Psoas muscle (tissue), 8 donors: ENCODE results near the gene ANKZF1. TPM values are rescaled to one million over a fixed set of nuclear protein-coding genes. Genes with fewer than 3 reads are reported as not detected.

Source experiments
- ATAC-seq, 4 donors: fragments of 200-7000 bp; cut with Tn5 transposase; one replicate each; pipeline ENCODE4 v1.9.1; 2020; ENCODE audit warnings: moderate library complexity in 3 of 4, mild to moderate bottlenecking in 2 of 4
- DNase-seq, 2 donors: peaks; one replicate each; pipeline ENCODE4 v3.0.0-alpha.2; 2020
- H3K27ac ChIP-seq: fragments of 200-600 bp; one replicate; pipeline ENCODE4 v1.8.0; 2022
- H3K27me3 ChIP-seq, 3 donors: fragments of 200-600 bp in 1 of 3; one replicate each; pipeline versions ENCODE4 v1.6.1 to v1.8.0; 2013 to 2022; ENCODE audit warnings: low read length in 2 of 3, mild to moderate bottlenecking in 2 of 3, moderate library complexity in 1 of 3; ENCODE audit not compliant: insufficient read depth in 3 of 3
- H3K36me3 ChIP-seq, 2 donors: fragments of 200-600 bp in 1 of 2; one replicate each; pipeline versions ENCODE4 v1.6.1 to v1.8.0; 2013 to 2022; ENCODE audit warnings: low read depth in 1 of 2, mild to moderate bottlenecking in 1 of 2, moderate library complexity in 1 of 2; ENCODE audit not compliant: insufficient read depth in 1 of 2
- H3K4me1 ChIP-seq: fragments of 200-600 bp; one replicate; pipeline ENCODE4 v1.8.0; 2022
- H3K4me3 ChIP-seq: fragments of 200-600 bp; one replicate; pipeline ENCODE4 v1.8.0; 2022; ENCODE audit warnings: mild to moderate bottlenecking
- H3K9me3 ChIP-seq: fragments of 200-600 bp; one replicate; pipeline ENCODE4 v1.8.0; 2022
- WGBS, 3 donors: extraction: QIAGEN DNeasy Blood & Tissue Kit; methylation state at CpG; one replicate each; pipeline versions ENCODE4 v1.1.6 to v1.1.7; 2013; 5-methylcytosine and 5-hydroxymethylcytosine counted together
- intact Hi-C, 2 donors: fragments of 100-400 bp; cut with DNase I; formaldehyde crosslinking; loops; one replicate each; pipeline versions ENCODE4 v1.11.0 to v1.14.2; 2022
- polyA plus RNA-seq, 3 donors: library from polyadenylated mRNA; stranded (reverse); fragments of 200-250 nt; gene quantifications; one replicate each; pipeline ENCODE4 v1.2.3, GENCODE V29; 2013
- total RNA-seq, 4 donors: library from RNA; stranded (reverse); fragmentation: NEBNext Ultra II Directional in 2 of 4; extraction: Animal tissue kit (Norgen Biotek cat#: 25700) in 2 of 4; gene quantifications; one replicate each; pipeline versions ENCODE4 v1.2.1 to v1.2.4, GENCODE V29; 2021 to 2023
- TF ChIP-seq, protein P1 (sequence below): fragments of 200-600 bp; IDR thresholded peaks from one replicate; pipeline ENCODE4 v1.8.0; 2022; ENCODE audit warnings: antibody characterized with exemption
- donor health status: healthy with polysubstance abuse.
- donor health status: DM: no; HTN: no; CAD: no; lungs with moderate emphysema.
- donor health status: Bipolar disorder and iron deficiency.
- donor health status: healthy.
- donor health status: DM: yes; HTN: yes; CAD: no.
- donor health status: DM: no; HTN: no; CAD: no.
- donor health status: DM: no; HTN: no; CAD: no.
- donor health status: DM: yes; HTN: yes; CAD: no.

ANKZF1 gene
- total and polyA plus RNA-seq, 7 donors: 8.7 to 29.4 (median 14.9) TPM

DNA sequence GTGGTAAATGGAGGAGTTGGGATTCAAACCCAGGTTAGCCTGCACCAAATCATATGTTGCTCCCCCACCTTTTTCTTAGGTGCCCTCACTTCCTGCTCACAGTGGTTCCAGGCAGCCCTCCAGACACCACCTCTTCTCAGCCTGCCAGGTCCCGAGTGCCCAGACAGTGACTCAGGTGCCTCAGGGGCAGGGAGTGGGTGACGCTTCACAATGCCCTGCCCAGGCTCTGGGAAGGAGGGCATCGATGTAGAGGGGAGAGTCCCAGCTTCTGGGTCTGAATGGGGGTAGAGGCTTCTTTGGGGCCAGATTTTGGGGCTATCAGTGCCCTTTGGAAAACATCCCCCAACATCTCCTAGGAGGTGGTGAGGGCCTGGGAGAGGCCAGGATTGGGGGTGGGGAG, 44.3 kb downstream of the ANKZF1 start:
- no peak for DNase-seq
- no peaks in the 10 kb centered on the region for H3K27me3 ChIP-seq
- TF ChIP-seq, protein P1, sequence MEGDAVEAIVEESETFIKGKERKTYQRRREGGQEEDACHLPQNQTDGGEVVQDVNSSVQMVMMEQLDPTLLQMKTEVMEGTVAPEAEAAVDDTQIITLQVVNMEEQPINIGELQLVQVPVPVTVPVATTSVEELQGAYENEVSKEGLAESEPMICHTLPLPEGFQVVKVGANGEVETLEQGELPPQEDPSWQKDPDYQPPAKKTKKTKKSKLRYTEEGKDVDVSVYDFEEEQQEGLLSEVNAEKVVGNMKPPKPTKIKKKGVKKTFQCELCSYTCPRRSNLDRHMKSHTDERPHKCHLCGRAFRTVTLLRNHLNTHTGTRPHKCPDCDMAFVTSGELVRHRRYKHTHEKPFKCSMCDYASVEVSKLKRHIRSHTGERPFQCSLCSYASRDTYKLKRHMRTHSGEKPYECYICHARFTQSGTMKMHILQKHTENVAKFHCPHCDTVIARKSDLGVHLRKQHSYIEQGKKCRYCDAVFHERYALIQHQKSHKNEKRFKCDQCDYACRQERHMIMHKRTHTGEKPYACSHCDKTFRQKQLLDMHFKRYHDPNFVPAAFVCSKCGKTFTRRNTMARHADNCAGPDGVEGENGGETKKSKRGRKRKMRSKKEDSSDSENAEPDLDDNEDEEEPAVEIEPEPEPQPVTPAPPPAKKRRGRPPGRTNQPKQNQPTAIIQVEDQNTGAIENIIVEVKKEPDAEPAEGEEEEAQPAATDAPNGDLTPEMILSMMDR: no peak
- peaks cover 16% of the 10 kb centered on the region for H3K4me1 ChIP-seq
- H3K27ac ChIP-seq: peak overlapping the region; percentile 89
- no peak overlapping the region for H3K4me3 ChIP-seq
- H3K36me3 ChIP-seq: no peaks in the 10 kb centered on the region
- intact Hi-C loops: loop anchor here in 1 of 2 donors (2.0 kb wide), 1 partner anchor 19 kb away; no protein-coding TSS in a partner anchor
- ATAC-seq: peak; percentile 50 to 82 (median 74)
- 34 to 81% (median 74%) methylated on average over 3 of the region's 3 CpGs for WGBS, 3 donors
- H3K9me3 ChIP-seq: no peaks in the 10 kb centered on the region

DNA sequence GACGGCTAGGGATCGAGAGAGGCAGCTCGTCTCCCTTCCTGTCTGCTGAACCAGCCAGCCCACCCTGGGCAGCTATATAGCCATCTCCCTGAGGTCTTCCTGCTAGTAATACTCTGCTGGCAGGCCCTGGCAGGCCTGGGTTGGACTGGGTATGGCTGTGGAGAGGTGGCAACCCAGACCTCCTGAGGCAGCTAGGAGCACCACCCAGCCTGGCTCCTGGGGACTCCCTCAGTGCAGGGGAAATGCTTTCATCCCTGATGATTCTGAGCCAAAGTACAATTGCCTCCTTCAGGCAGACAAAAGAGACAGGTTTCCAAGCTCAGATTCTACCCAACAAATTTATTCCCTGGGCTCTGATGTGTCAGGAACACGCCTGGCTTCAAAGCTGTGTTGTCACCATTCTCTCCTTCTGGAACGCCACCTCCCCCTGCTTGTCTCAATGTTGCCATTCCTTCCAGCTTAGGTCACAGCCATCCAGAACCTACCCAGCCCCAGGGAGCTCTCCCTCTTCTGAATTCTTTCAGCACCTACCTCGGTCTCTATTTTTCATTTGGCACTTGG, 44.8 kb downstream of the ANKZF1 start:
- peak; percentile 62 to 67 (median 64) for ATAC-seq
- TF ChIP-seq, protein P1: no peak
- Histone ChIP-seq H3K27me3 (no peaks in the 10 kb centered on the region), H3K36me3 (no peaks in the 10 kb centered on the region), H3K4me1 (peaks cover 16% of the 10 kb centered on the region), H3K9me3 (no peaks in the 10 kb centered on the region), H3K4me3 (no peak overlapping the region), H3K27ac (peak overlapping the region; percentile 89)
- DNase-seq: no peak
- intact Hi-C loops: no loop called here
- WGBS, 3 donors: 13 to 26% (median 24%) methylated on average over 6 of the region's 6 CpGs

DNA sequence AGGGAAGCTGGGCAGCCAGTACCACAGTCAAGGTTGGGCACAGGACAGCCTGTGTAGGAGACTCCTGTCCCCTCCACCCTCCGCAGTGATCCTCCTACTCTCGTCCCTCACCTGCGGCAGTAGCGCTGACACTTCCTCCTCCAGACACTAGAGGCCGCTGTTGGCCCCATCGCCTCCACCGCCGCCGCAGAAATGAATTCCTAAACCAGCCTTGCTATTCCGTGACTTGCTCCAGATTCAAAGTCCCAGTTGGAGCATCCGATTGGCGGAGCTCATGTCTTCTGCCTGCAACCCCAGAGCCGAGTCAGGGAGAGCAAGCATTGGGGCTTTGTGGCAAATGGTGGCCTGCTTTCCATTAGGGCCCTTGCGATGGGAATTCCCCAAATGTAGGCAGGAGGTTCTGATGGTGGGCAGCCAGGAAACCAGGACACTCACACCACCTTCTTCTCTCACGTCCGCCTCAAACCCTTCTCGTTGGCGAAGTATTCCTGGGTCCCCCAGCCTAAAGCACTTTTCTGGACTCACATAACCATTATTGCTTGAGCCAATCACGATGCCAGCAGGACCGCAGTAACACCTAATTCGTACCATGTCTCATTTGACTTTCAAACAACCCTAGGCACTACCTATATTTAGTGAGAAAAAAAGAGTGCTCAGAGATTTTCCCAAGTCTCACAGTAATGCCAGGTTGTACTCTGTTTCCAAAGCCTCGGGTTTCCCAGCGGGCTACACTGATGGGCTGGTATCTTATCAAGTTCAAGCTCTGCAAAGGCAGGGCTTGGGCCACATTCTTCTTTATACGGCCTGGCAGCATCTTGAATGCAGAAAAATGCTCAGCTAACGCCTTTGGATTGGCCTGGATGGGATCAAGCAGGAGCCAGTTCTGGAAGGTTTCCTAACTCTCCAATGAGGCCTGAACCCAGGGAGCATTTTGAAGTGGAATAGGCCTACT, 48.4 kb downstream of the ANKZF1 start:
- TF ChIP-seq, protein P1: peak; percentile 97
- H3K9me3 ChIP-seq: no peaks in the 10 kb centered on the region
- peak overlapping the region; percentile 92 for H3K4me3 ChIP-seq
- intact Hi-C loops: loop anchor here in 1 of 2 donors (1.0 kb wide), 1 partner anchor 16 kb away; no protein-coding TSS in a partner anchor
- H3K27ac ChIP-seq: peak overlapping the region; percentile 98
- DNase-seq (peak; percentile 75 to 85), ATAC-seq (peak; percentile 29 to 60 (median 50))
- peaks cover 0 to 30% of the 10 kb centered on the region in 2 donors for H3K36me3 ChIP-seq
- H3K27me3 ChIP-seq: no peaks in the 10 kb centered on the region
- 24 to 28% (median 25%) methylated on average over 25 of the region's 25 CpGs for WGBS, 3 donors
- peaks cover 30% of the 10 kb centered on the region for H3K4me1 ChIP-seq

DNA sequence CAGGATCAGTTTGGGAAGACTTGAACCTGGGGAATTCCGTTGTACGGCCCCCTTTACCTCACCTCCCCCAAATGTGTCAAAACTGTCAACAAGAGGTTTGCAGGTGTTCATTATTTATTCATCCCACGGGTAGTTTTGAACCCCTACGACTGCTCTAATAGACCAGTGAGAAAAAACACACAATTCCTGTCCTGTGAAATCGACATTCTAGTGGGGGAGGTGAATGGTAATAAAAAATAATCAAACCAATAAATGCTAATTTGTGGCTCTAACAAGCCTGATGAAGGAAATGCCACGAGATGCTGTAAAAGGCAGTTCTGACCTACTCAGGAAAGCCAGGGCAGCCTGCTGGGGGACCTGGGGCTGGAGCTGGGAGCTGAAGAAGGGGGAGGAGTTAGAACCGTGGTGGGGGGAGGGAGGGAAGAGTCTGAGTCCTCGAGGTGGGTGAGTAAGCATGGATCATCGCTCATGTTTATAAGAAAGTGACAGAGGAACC, 49.1 kb downstream of the ANKZF1 start:
- Histone ChIP-seq H3K4me1 (peaks cover 30% of the 10 kb centered on the region), H3K27me3 (no peaks in the 10 kb centered on the region), H3K27ac (peak overlapping the region; percentile 98), H3K4me3 (peak overlapping the region; percentile 92), H3K36me3 (peaks cover 0 to 37% of the 10 kb centered on the region in 2 donors), H3K9me3 (no peaks in the 10 kb centered on the region)
- 11 to 15% (median 14%) methylated on average over 9 of the region's 9 CpGs for WGBS, 3 donors
- no peak for DNase-seq
- intact Hi-C loops: loop anchor here in 1 of 2 donors (1.0 kb wide), 1 partner anchor 16 kb away; no protein-coding TSS in a partner anchor
- TF ChIP-seq, protein P1: no peak
- ATAC-seq: peak in 1 of 4 donors; percentile 72
